Activated CD8-positive, alpha-beta memory T cell treated with anti-CD3 and anti-CD28 coated beads for 48 hours (primary cell): ENCODE data around the gene TOR1AIP1.
A peak's percentile ranks its signal among the peaks of the same experiment; 100 is the strongest.
"Not testable (repeated sequence)": the region's sequence is repeated elsewhere in the genome, so short reads cannot be mapped to it uniquely, and the experiment has no call there.

Source experiments
- DNase-seq, 3 experiments: peaks; one replicate each; pipeline ENCODE4 v3.0.0-alpha.2; 2020; ENCODE audit warnings: low read depth in 2 of 3, low spot score in 2 of 3

The TOR1AIP1 gene

GRCh38 chr1:179882253-179883039 is at the start of gene TOR1AIP1:
TOR1AIP1 (plus strand) TSS chr1:179882285; CDS start chr1:179882503, 218 bp downstream.
- peak; percentile 84 to 97 (median 88) for DNase-seq

GRCh38 chr1:179836686-179837445 is 45.2 kb upstream of the TOR1AIP1 start:
- DNase-seq = not testable (repeated sequence)

GRCh38 chr1:179840107-179840506 is 42.0 kb upstream of the TOR1AIP1 start:
- DNase-seq = no peak

GRCh38 chr1:179848233-179848632 is 33.9 kb upstream of the TOR1AIP1 start:
- DNase-seq = no peak

- no peak for DNase-seq
These were observed 29.0 kb upstream of the TOR1AIP1 start for GRCh38 chr1:179853102-179853501.

GRCh38 chr1:179855831-179856230 is 26.3 kb upstream of the TOR1AIP1 start:
- DNase-seq = not testable (repeated sequence)

GRCh38 chr1:179856296-179856695 is 25.8 kb upstream of the TOR1AIP1 start:
- DNase-seq = no peak

- DNase-seq = no peak
These were observed 25.1 kb upstream of the TOR1AIP1 start for GRCh38 chr1:179857009-179857408.

- DNase-seq = no peak
These were observed 21.4 kb upstream of the TOR1AIP1 start for GRCh38 chr1:179860652-179861051.

- no peak for DNase-seq
These were observed 16.7 kb upstream of the TOR1AIP1 start for GRCh38 chr1:179865377-179865776.

GRCh38 chr1:179866616-179867015 is 15.5 kb upstream of the TOR1AIP1 start:
- no peak for DNase-seq

- no peak for DNase-seq
These were observed 14.4 kb upstream of the TOR1AIP1 start for GRCh38 chr1:179867493-179868330.

GRCh38 chr1:179870870-179871269 is 11.2 kb upstream of the TOR1AIP1 start:
- no peak for DNase-seq

GRCh38 chr1:179871940-179872339 is 10.1 kb upstream of the TOR1AIP1 start:
- DNase-seq = no peak

GRCh38 chr1:179872558-179872957 is 9.5 kb upstream of the TOR1AIP1 start:
- no peak for DNase-seq

GRCh38 chr1:179873438-179873851 is 8.6 kb upstream of the TOR1AIP1 start:
- DNase-seq = no peak

GRCh38 chr1:179875596-179876299 is 6.3 kb upstream of the TOR1AIP1 start:
- no peak for DNase-seq

- no peak for DNase-seq
These were observed 5.8 kb upstream of the TOR1AIP1 start for GRCh38 chr1:179876300-179876715.

GRCh38 chr1:179877586-179878265 is 4.4 kb upstream of the TOR1AIP1 start, which contains the start of gene TOR1AIP2:
TOR1AIP2 (minus strand) TSS chr1:179877803; CDS start chr1:179852665, 25,138 bp downstream.
- peak; percentile 65 to 73 (median 71) for DNase-seq

- no peak for DNase-seq
These were observed 2.3 kb upstream of the TOR1AIP1 start for GRCh38 chr1:179879797-179880196.
